HUDEP-2 (cell line): Measurements from ENCODE around the gene SPAG6.

Experiments
- DNase-seq, 76 experiments: peaks; one replicate each; lab custom pipeline; 2025; ENCODE audit not compliant: unreplicated experiment in 76 of 76; lab: John Stamatoyannopoulos, UW

Gene SPAG6

DNA sequence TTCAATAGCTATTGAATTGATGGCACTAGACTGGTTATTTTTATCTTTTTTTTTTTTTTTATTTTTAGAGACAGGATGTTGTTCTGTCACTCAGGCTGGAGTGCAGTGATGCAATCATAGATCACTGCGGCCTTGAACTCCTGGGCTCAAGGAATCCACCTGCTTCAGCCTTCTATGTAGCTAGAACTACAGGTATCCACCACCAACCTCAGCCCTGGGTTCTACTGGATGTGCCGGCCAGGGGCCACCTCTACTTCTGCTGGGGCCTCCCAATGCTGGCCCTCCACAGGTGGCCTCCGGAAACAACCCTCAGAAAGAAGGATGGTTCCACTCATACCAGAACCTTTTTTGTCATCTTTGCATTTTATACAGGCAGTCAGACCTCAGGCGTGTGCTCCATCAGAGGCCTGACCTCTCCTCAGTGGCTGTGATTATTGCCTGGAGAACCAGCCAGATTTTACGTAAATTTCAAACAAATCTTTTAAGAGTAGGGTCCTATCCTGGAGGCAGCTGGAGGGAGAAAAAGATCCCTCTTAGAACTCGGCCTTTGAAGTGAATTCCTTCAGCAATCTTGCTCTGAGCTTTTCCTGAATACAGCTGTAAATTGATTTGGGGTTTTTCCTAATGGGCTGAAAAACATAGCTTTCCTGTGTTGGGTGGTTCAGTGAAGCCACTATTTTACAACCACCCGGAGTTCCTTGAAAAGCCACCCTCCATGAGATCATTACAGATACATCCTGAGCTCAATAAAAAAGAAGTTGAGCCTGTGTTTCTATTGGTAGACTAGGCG, 110.0 kb downstream of the SPAG6 start:
- DNase-seq: no peak

DNA sequence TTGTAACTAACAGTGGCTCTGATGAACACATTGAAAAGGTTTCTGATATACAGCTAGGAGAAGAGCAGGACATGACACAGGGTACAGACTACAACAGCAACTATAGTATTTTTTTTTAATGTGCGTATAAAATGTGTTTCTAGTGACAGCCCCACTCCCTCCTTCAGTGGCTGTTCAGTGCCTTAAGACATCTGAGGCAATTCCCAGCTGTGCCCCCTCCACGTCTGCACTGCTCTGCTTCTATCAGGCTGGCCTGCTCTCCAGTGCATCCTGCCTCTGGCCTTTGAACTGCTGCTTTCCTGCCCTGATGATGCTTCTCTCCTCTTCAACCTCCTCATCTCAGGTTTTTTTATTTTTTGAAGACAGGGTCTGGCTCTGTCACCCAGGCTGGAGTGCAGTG, 111.2 kb downstream of the SPAG6 start:
- DNase-seq: no peak

DNA sequence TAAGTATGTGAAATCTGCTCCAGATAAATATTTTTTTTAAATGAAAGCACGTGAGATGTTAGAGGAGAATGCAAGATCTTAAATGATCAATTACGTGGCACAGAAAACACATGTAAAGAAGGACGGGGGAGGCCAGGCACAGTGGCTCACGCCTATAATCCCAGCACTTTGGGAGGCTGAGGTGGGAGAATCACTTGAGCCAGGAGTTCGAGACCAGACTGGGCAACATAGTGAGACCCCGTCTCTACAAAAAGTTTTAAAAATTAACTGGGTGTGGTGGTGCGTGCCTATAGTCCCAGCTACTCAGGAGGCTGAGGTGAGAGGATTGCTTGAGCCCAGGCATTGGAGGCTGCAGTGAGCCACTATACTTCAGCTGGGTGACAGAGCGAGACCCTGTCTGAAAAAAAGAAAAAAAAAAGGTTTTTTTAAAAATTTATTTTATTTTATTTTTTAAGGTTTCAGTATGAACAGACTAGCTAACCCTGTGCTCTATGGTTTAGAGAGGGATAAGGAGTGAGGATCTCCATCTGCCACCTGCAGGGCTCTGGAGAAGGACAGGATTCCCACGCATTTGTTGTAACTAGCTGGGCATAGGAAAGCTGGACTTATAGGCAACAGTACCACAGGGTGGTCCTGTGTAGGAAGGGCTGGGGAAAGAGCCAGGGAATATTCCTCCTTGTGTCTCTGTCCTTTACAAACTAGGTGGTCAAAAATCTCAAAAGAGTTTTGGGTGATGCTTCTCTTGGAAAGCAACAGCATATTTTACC, 113.2 kb downstream of the SPAG6 start:
- DNase-seq: no peak

DNA sequence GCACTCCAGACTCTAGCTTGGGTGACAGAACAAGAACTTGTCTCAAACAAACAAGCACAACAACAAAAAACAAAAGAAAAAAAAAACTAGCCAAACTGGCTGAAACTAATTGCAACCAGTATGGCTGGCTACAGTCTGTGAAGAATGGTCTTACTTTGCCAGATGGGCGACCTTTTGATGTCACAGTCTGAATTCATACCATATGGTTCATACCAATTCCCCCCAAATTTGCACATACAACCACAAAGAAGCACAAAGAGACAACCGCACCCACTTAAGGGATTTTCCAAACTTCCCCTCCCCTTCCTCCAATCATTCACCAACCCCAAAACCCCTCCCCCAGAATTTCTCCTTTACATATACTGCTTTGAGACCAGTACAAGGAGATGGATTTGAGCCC, 114.2 kb downstream of the SPAG6 start:
- DNase-seq: no peak

DNA sequence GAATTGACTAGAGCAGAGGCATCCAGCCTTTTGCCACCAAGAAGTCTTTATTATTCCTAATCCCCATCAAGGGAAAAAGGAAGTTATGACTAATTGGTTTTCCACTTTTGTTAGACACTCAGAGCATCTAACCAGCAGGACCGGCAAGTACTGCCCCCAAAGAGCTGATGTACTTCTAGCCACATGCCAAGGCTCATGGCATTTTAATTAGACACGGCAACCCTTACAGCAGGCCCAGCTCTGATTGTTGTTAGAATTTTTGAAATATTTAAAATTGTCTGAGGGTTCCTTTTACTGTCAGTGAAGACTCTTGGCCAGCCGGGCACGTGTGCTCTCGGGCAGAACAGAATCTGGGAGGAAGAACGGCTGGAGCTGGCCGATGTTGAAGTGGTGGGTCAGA, 114.8 kb downstream of the SPAG6 start:
- DNase-seq: no peak

DNA sequence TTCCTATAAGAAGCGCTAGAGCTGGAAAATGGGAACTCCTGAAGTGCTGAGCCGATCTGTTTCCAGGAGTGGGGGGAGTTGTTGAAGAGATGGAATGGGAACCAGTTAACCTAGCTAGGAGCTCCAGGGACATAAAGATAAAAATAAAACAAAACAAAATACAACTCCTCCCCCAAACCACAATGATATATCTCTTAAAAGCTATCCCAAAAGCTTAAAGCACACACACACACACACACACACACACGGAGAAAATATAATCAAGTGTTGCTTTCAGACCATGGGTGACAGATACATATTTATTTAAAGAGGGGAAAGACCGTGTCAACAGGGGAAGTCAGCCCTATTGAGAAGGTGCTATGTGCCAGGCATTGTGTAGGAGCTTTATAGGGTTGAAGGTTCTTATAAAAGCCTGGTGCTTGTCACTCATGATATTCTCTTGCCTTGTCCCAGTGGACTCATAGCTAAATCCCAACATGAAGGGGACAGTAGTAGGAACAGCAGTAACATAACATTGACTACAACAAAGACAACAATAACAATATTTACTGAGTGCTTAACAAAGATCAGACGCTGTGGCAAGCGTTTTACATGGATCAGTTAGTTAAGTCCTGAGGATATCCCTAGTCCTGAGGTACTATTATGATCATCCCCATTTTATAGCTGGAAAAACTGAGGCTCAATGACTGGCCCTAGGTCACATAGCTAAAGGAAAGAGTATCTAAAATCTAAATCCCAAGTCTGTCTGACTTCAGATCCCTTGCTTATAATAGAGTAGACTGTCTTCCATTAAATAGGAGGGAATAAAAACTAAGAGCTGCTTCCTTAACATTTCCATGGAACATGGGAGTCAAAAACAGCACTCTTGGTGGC, 115.5 kb downstream of the SPAG6 start:
- DNase-seq: no peak

DNA sequence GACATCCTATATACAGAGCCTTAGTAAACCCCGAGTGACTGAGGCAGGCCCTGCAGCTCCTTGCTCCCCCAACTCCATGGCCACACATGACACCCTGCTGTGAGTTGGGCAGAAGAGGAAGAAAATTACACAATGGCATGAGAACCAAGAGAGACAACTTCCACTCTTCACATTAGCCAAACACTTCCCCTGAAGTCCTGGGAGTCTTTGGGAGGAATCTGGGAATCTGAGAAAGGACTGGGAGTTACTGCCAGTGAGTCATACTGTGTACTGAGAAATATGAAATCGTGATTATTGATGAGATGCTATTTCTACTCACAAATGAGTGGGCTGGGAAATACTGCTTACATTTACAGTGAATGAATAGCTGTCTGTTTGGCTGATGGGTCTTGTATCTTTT, 116.6 kb downstream of the SPAG6 start:
- no peak for DNase-seq

DNA sequence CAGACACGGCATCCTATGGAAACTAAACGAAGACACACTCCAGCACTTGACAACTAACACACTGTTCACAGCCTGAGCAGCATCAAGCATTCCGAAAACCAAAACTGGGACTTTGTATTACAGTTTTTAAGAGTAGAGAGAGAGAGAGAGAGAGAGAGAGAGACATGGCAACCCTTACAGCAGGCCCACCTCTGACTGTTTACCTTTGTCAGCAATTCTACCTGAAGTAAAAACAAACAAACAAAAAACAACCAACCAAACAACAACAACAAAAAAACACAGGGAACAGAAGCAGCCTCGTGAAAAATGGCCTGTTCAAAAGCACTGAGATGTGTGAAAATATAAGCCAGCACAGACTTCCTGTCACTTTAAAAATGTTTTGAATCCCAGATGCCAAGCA, 118.0 kb downstream of the SPAG6 start:
- DNase-seq: no peak

DNA sequence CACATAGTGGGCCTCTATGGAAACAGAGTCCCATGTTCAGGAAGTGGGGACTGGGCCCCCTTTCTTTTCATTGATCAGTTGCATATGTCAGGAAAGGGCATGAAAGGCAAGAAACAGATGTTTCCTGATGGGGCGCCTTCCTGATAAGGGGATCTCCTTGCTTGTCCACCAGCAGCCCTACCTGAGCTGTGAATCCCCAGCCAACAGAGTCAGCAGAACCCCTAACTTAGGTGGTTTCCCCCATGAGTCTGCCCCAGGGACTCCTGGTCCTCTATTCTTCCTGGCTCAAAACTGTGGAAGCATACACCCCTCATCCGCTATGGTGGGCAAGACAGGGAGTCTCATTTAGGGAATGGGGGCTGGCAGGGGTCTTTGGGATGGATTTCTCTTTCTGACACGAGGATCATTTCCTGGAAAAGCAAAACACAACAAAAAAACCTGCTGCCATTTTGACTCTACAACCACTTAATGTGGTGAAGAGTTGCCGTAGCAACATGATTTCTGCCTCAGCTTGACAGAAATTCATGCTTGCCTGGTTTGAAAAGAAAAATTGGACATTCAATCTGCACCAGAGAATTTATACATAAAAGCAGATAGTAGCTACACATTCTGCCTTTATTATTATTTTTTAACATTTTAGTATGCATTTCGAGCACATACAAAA, 119.8 kb downstream of the SPAG6 start:
- DNase-seq: no peak

DNA sequence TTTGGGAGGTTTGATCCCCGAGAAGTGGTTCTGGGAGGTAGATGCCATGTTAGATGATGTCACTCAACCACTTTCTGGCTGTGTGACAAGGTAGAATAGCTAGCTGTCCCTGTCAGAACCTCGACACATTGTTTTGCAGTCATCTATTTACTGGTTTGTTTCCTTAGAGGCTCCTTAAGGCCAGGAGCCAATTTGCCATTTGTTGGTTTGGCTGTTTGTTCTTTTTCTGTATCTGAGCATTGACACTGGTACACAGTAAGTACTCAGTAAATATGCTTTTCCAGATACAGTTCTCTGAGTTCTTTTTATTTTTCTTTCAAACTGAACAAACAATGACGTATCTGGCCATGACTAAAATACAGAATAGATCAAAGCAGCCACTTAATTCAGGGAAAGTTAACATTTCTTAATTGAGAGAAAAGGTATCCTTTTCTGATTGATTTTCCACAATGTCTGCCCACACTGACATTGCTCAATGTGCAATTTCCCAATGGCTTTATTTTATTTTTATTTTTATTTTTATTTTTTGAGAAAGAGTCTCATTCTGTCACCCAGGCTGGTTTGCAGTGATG, 121.6 kb downstream of the SPAG6 start:
- no peak for DNase-seq
